ENCODE data around the gene ITGB3. TPM values are rescaled to one million over a fixed set of nuclear protein-coding genes. Genes with fewer than 3 reads are reported as not detected.

The ITGB3 gene
- total and polyA plus RNA-seq, 2 donors from 2014 or later: 7.1 to 88.8 TPM

DNA sequence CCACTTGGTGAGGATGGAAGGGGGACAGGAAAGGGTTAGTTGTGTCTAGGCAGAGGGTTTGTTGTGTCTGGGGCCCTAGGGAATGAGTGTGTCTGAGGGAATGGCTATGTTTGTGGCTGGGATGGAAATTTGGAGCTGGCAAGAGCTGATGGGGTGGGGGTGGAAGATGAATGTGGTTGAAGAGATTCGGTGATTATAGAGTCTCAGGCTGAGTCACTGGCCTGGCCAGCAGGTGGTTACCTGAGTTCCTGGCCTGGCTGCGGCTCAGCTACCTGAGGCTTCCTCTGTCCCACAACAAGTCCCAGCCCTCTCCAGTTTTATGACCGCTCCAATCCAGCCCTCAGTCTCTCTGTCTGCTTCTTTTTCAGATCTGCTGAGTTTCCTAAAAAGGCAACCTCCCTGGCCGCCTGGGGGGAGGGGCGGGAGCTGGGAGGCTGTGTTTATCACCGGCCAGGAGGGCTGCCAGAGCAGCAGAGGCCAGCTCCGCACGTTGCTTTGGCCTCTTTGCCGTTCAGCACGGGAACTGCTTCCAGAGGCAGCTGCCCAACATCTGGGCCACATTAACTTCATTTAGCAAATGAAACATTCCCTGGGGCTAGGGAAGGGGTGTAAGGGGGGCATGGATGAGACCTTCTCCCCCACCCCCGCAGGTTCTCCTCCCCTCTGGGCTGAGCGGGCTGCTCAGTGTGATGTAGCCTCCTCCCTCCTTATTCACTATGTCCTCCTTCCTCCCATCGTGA, 21.8 kb downstream of the ITGB3 start:
- Histone ChIP-seq H3K27ac (ENCODE audit: low read depth in 2 of 2, low read length in 2 of 2) (peak overlapping the region; percentile 81 to 91), H3K9ac (ENCODE audit: low read length in 3 of 3) (peak overlapping the region in 1 of 3 donors; percentile 37), H3K4me3 (ENCODE audit: low read length in 3 of 3) (no peak overlapping the region), H3K27me3 (ENCODE audit: control insufficient read depth, insufficient read depth, low read length) (no peaks in the 10 kb centered on the region), H3K9me3 (ENCODE audit: control insufficient read depth in 2 of 3, insufficient read depth in 1 of 3, low read length in 3 of 3) (no peaks in the 10 kb centered on the region), H3K4me1 (ENCODE audit: control insufficient read depth in 2 of 3, insufficient read depth in 2 of 3, low read depth in 1 of 3, low read length in 3 of 3) (peaks cover 3 to 52% (median 51%) of the 10 kb centered on the region in 3 donors), H3K36me3 (ENCODE audit: control insufficient read depth in 2 of 3, insufficient read depth in 3 of 3, low read length in 3 of 3) (no peaks in the 10 kb centered on the region)
- FAIRE-seq (no peak), DNase-seq (peak; percentile 77 to 93 (median 88))
- intact Hi-C loops (cut with DNase I): no loop called here
- TF ChIP-seq, protein P1, sequence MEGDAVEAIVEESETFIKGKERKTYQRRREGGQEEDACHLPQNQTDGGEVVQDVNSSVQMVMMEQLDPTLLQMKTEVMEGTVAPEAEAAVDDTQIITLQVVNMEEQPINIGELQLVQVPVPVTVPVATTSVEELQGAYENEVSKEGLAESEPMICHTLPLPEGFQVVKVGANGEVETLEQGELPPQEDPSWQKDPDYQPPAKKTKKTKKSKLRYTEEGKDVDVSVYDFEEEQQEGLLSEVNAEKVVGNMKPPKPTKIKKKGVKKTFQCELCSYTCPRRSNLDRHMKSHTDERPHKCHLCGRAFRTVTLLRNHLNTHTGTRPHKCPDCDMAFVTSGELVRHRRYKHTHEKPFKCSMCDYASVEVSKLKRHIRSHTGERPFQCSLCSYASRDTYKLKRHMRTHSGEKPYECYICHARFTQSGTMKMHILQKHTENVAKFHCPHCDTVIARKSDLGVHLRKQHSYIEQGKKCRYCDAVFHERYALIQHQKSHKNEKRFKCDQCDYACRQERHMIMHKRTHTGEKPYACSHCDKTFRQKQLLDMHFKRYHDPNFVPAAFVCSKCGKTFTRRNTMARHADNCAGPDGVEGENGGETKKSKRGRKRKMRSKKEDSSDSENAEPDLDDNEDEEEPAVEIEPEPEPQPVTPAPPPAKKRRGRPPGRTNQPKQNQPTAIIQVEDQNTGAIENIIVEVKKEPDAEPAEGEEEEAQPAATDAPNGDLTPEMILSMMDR (IDR thresholded peaks at IDR 0.05; ENCODE audit: borderline replicate concordance, extremely low read depth, insufficient read depth): no peak

DNA sequence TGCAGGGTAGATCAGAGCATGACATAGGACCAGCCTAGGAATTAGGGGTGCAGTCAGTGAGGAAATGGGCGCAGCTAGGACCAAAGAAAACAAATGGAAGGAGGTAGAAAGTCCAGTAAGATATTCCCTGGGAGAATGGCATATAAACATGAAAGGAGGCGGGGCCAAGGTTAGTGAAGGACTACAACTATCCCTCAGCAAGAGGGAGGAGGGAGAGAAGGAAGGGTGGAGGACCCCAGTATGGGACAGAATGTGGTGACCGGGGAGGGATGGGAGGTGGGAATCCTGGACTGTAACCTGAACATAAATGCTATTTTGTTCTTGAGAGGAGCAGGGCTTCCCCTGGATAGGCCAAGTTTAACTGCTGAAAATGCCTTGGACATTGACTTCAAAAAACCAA, 22.8 kb downstream of the ITGB3 start:
- peak in 1 of 5 donors; percentile 24 for DNase-seq
- Histone ChIP-seq H3K27me3 (ENCODE audit: control insufficient read depth, insufficient read depth, low read length) (no peaks in the 10 kb centered on the region), H3K9me3 (ENCODE audit: control insufficient read depth in 2 of 3, insufficient read depth in 1 of 3, low read length in 3 of 3) (no peaks in the 10 kb centered on the region), H3K4me3 (ENCODE audit: low read length in 3 of 3) (no peak overlapping the region), H3K27ac (ENCODE audit: low read depth in 2 of 2, low read length in 2 of 2) (peak overlapping the region; percentile 81 to 91), H3K9ac (ENCODE audit: low read length in 3 of 3) (peak overlapping the region in 1 of 3 donors; percentile 16), H3K36me3 (ENCODE audit: control insufficient read depth in 2 of 3, insufficient read depth in 3 of 3, low read length in 3 of 3) (no peaks in the 10 kb centered on the region), H3K4me1 (ENCODE audit: control insufficient read depth in 2 of 3, insufficient read depth in 2 of 3, low read depth in 1 of 3, low read length in 3 of 3) (peaks cover 3 to 48% (median 44%) of the 10 kb centered on the region in 3 donors)
- intact Hi-C loops (cut with DNase I): no loop called here
- TF ChIP-seq, protein P1 (IDR thresholded peaks at IDR 0.05; ENCODE audit: borderline replicate concordance, extremely low read depth, insufficient read depth): no peak
- FAIRE-seq: no peak

DNA sequence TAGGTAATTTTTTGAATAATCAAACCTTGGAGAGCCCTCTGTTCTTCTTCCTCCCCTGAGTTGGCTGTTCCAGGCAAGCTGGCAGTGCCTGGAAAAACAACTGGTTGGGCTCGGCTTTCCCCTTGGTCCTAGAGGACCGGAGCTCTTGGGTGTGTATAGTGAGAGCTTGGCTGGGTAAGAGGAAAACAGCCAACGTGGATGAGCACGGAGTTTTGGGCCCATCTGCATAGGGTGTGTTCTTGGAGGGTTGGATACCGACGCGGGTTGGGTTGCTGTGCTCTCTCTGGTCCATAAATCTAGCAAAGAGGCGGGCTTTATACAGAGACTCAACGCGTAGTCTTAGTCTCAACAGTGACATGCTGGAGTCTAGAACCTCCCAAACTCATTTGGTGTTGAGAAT, 23.2 kb downstream of the ITGB3 start:
- TF ChIP-seq, protein P1 (IDR thresholded peaks at IDR 0.05; ENCODE audit: borderline replicate concordance, extremely low read depth, insufficient read depth): no peak
- FAIRE-seq: no peak
- H3K9me3 ChIP-seq (ENCODE audit: control insufficient read depth in 2 of 3, insufficient read depth in 1 of 3, low read length in 3 of 3): no peaks in the 10 kb centered on the region
- intact Hi-C loops (cut with DNase I): no loop called here
- peaks cover 3 to 48% (median 44%) of the 10 kb centered on the region in 3 donors for H3K4me1 ChIP-seq (ENCODE audit: control insufficient read depth in 2 of 3, insufficient read depth in 2 of 3, low read depth in 1 of 3, low read length in 3 of 3)
- H3K27me3 ChIP-seq (ENCODE audit: control insufficient read depth, insufficient read depth, low read length): no peaks in the 10 kb centered on the region
- H3K27ac ChIP-seq (ENCODE audit: low read depth in 2 of 2, low read length in 2 of 2): peak overlapping the region; percentile 81 to 91
- no peaks in the 10 kb centered on the region for H3K36me3 ChIP-seq (ENCODE audit: control insufficient read depth in 2 of 3, insufficient read depth in 3 of 3, low read length in 3 of 3)
- peak overlapping the region in 1 of 3 donors; percentile 16 for H3K9ac ChIP-seq (ENCODE audit: low read length in 3 of 3)
- no peak overlapping the region for H3K4me3 ChIP-seq (ENCODE audit: low read length in 3 of 3)
- peak in 4 of 5 donors; percentile 72 to 89 (median 84) for DNase-seq

Measured in kidney (tissue), 14 donors.